CD4-positive, alpha-beta T cell treated with Interleukin-12 subunit alpha and Interleukin-12 subunit beta, for 1 hour (primary cell): ENCODE data around the gene CTR9.
"Not testable (repeated sequence)": the region's sequence is repeated elsewhere in the genome, so short reads cannot be mapped to it uniquely, and the experiment has no call there.

Experiments used
- DNase-seq: peaks from one replicate; pipeline ENCODE4 v3.0.0-alpha.2; 2020

Gene CTR9

GRCh38 chr11:10785146-10785474 is 34.1 kb downstream of the CTR9 start:
- DNase-seq, result no peak

- DNase-seq, result no peak
These were observed 35.4 kb downstream of the CTR9 start for GRCh38 chr11:10786451-10786850.

DNA sequence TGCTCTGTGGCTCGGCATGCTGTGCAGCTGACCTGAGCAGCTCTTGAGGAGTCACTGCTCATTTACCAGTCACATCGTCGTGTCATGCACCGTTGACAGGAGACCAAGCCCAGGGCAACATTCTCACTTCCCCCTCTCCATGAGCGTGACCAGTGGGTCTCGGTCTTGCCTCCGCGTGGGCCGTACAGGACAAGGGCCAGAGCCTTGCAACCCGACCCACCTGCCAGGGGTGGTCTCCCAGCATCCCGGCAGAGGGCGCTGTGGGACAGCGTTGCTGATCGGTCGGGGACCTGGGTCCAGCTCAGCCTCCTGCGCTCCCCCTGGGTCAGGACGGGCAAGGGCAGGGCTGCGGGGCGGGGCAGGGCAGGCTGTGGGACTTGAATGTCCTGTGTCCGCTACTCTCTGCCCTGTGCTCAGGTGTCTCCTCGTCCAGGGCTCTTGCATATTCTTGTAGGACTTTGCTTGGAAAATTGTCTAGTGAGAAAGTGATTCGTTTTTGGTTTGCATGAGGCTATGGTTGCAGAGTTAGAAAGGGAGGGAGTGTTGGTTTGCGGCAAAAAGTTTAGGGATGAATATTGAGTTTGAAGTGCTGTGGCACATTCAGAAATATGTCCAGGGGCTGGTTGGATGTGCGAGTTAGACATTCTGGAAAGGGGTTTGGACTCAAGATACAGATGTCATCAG is 41.5 kb downstream of the CTR9 start:
- peak; percentile 83 for DNase-seq

DNA sequence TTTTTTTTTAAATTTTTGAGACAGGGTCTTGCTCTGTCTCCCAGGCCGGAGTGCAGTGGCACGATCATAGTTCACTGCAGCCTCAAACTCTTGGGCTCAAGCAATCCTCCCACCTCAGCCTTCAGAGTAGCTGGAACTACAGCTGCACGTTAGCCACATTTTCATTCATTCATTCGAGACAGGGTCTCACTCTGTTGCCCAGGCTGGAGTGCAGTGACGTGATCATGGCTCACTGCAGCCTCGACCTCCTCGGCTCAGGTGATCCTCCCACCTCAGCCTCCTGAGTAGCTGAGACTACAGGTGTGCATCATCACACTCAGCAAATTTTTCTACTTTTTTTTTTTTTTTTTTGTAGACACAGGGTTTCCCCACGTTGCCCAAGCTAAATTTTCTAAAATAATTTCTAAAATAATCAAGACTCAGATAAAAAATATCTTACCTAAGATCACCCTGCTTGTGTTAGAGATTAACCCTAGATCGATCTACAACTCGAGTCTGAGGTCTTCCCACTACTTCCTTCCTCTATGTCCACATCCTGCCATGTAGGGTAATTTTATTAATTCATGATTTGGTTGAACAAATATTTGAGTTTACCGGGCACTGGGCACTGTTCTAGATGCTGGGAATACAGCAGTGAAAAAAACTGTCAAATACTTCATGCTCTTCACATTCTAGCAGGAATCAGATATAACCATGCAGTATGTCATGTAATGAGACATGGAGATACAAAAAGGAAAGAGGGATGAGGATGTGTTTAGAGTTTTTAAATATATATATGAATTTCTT is 42.6 kb downstream of the CTR9 start:
- DNase-seq, result no peak

DNA sequence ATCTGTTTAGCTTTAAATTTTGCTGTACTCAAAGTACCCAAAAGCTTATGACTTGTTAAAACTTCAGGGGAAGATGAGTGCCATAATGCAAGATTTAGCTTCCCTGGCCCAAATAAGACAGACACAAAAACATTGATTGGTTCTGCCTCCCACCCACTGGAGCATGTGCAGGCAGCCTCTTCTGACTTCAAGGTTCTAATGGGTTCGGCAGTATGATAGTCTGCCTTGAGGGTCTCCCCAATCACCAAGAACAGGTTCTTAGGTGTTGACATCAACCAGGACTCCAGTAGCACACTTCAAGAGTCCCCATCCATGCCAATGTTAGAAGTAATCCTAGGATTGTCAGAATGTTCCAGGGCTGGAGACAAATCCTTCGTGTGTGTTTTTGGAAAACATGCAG is 45.1 kb downstream of the CTR9 start:
- no peak for DNase-seq

GRCh38 chr11:10797001-10797400 is 46.0 kb downstream of the CTR9 start:
- DNase-seq, result peak; percentile 47

- DNase-seq, result no peak
These were observed 46.5 kb downstream of the CTR9 start for GRCh38 chr11:10797531-10797930.

- DNase-seq, result no peak
These were observed 47.4 kb downstream of the CTR9 start for GRCh38 chr11:10798330-10798928.

GRCh38 chr11:10800292-10800691 is 49.2 kb downstream of the CTR9 start:
- peak; percentile 33 for DNase-seq

DNA sequence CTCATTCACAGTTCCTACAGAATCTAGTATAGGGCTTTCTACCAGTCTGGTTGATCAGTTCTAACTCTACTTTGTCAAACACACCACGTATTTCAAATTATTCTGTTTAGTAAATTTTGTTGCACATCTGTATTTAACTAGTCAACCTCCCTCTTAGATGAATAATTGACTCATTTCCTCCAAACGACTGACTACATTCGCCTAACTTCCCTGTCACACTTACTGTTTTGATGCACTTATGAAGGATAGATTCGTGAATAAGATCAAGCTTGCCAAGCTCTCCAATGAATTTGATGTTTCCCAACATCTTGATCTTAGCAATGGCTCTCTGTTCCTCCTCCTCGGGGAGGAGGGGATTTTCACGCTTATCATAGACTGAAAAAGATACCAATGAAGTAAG is 52.6 kb downstream of the CTR9 start:
- DNase-seq, result no peak

- DNase-seq, result no peak
These were observed 54.7 kb downstream of the CTR9 start for GRCh38 chr11:10805741-10806140.

GRCh38 chr11:10806206-10806605 is 55.2 kb downstream of the CTR9 start:
- no peak for DNase-seq

- DNase-seq, result peak; percentile 47
These were observed 56.6 kb downstream of the CTR9 start for GRCh38 chr11:10807493-10808234.

- no peak for DNase-seq
These were observed 57.1 kb downstream of the CTR9 start for GRCh38 chr11:10808235-10808552.

DNA sequence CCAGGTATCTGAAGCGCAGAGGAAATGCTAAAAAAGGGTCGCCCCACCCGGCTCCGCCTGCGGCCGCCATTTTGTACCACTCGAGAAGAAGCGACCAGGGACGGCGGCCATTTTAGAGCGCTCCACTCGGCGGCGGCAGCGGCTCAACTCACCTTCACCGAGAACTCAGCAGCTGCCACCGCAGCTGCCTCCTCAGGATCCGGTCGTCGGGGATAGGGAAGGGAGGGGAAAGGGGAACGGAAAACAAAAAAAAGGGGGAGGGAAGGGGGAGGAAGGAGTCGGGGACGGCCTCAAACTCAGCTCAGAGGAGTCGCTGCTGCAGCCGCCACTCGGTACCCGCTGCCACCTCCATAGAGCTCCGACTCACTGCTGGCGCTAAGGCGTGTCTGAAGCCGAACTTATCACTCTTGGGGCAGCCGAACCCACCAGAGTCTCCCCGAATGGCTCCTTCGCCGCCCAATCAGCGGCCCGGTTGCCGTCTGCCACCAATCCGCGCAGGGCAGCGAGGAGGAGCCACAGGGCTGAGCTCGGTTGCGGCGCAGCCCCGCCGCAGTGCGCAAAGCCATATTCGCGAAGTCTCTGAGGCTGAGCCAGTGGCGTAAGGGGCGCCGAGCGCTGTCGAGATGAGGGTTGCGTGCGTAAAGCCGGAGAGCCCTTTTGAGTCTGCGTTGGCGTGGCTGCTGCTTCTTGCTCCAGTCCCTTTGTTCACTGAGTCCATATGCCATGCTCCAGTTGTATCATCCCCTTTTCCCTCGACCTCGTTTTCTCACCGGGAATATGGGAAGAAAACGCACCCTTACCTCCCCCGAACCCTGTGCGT is 57.7 kb downstream of the CTR9 start, which contains the start of gene EIF4G2:
TSS of gene EIF4G2 (minus strand) at position 374 of the 820 bp plus-strand sequence.
- DNase-seq, result peak; percentile 98

DNA sequence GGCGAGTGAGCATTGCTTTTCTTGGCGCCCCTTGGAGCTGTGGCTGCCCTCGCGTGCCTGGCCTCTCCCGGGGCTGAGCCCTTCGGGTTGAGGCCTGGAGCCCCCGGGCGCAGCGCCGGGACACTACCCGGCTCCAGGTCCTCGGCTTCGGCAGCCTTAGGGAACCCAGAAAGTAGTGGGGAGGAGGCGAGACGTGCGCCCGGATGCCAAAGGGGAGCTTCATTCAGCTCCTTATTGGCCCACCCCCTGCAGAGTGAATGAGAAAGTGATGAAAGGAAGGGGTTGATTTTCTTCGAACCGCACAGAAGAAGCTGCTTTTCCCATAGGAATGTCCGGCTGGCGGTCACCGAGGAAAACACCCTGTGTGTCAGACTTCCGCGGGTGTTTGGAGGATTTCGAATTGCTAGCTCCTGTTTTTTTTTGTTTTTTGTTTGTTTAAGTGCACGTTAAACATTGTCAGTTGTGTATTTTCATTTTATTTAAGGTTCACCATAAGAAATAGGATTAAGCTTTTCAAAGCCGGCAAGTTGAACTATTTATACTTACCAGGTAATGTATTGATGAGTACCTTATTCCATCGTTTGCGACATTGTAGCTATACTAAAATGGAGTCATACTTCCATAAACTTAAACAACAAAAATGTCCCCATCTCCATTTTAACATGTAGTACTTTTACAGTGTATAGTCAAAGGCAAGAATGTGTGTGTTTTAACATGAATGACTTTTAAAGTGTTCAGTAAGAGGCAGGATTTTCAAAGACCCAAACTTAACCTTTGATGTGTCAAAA is 58.5 kb downstream of the CTR9 start:
- peak; percentile 43 for DNase-seq

DNA sequence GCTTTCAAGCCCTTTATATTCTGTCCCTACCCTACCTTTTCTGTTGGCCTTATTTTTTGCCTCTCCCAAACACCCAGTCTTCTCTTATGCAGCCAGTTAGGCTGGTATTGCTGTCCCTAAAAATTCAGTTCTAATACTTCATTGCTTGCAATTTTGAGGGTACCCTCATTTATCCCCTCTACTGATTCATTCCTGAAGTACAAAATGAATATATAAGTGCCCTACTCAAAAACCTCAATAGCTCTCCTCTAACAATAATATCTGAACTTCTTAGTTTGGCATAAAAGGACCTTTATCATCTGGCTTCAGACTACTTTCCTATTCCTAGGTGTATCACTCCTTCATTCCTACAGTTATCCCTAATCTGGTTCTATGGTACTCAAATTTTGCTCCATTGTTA is 62.9 kb downstream of the CTR9 start:
- DNase-seq, result no peak

- DNase-seq, result no peak
These were observed 67.5 kb downstream of the CTR9 start for GRCh38 chr11:10818594-10818993.

DNA sequence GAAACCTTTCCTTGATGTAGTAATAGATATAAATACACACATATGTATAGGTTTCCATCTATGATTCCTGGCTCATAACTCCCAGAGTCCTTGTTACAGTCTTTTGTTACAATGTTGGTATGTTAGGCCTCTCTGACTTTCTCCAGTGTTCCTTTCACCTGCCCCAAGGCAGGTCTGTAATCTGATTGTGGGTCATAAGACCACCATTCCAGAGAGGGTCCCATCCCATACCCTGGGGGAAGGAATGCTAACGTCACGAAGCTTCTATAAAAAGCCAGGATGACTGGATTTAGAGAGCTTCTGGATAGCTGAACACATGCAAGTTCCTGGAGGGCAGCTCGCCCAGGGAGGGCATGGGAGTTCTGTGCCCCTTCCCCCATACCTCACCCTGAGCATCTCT is 71.4 kb downstream of the CTR9 start:
- not testable (repeated sequence) for DNase-seq

DNA sequence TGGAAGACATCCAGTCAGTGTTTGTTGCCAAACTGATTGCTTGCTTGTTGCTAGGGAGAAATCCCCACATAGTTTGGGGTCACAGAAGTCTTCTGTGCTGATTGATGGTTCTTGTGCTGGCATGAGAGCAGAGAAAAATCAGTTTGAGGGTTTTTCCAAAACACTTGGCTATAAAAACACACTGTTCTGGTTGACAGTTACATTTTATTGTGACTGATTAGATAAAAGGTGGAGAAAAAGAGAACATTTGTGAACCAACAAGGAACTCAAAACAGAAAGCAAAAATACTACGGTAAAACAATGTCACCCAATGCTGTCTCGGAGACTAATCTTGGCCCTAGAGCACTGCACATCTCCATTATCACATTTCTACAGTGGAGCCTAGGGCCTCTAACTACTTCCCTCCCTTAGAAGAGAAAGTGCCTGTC is 72.1 kb downstream of the CTR9 start:
- DNase-seq, result no peak

DNA sequence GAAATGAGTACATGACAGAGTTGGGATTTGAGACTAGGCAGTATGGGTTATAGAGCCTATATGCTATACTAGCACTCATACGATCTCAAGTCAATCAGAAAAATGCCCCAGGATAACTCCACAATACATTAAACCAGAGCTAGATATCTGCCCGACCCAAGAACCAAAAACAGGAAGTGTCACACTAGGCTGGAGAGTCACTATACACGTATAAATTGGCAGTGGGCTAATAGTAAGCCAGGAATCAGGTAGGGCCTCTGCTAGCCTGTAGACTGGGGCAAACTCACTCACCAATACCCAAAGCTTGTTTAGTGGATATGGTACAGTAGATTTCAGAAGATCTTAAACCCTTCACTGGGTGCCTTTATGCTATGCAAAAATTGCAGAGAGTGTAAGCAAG is 73.8 kb downstream of the CTR9 start:
- DNase-seq, result no peak

GRCh38 chr11:10828402-10828801 is 77.4 kb downstream of the CTR9 start:
- no peak for DNase-seq
